ENCODE results near the gene RBM18. TPM values are rescaled to one million over a fixed set of nuclear protein-coding genes. Genes with fewer than 3 reads are reported as not detected.

RBM18 gene
- total and polyA plus RNA-seq, 12 donors = 6.0 to 47.6 (median 42.1) TPM

- DNase-seq = no peak
- WGBS, 2 donors = 69 to 73% methylated on average over 11 of the region's 11 CpGs
- Histone ChIP-seq H3K9me3 (no peaks in the 10 kb centered on the region), H3K4me1 (no peaks in the 10 kb centered on the region), H3K27ac (no peak overlapping the region), H3K27me3 (peaks cover 0 to 9% (median 7%) of the 10 kb centered on the region in 7 donors), H3K36me3 (no peaks in the 10 kb centered on the region), H3K4me3 (no peak overlapping the region)
- ATAC-seq = peak in 2 of 8 donors; percentile 9 to 23
- no peak for TF ChIP-seq CTCF (IDR thresholded peaks at IDR 0.05)
- intact Hi-C loops (cut with DNase I) = no loop called here
Measured at GRCh38 chr9:122191584-122191983, 73.1 kb downstream of the RBM18 start.

- 79 to 81% methylated on average over 12 of the region's 12 CpGs for WGBS, 2 donors
- intact Hi-C loops (cut with DNase I) = no loop called here
- peak in 2 of 8 donors; percentile 36 to 46 for ATAC-seq
- H3K27ac ChIP-seq = no peak overlapping the region
- H3K9me3 ChIP-seq = no peaks in the 10 kb centered on the region
- peaks cover 0 to 9% (median 3%) of the 10 kb centered on the region in 7 donors for H3K27me3 ChIP-seq
- H3K4me1 ChIP-seq = no peaks in the 10 kb centered on the region
- TF ChIP-seq CTCF (IDR thresholded peaks at IDR 0.05) = no peak
- no peaks in the 10 kb centered on the region for H3K36me3 ChIP-seq
- no peak overlapping the region for H3K4me3 ChIP-seq
- DNase-seq = no peak
Measured at GRCh38 chr9:122190597-122191381, 73.9 kb downstream of the RBM18 start.

- TF ChIP-seq CTCF (IDR thresholded peaks at IDR 0.05) = no peak
- Histone ChIP-seq H3K36me3 (no peaks in the 10 kb centered on the region), H3K4me1 (no peaks in the 10 kb centered on the region), H3K27ac (no peak overlapping the region), H3K27me3 (peaks cover 0 to 15% (median under 1%) of the 10 kb centered on the region in 7 donors), H3K9me3 (no peaks in the 10 kb centered on the region), H3K4me3 (no peak overlapping the region)
- intact Hi-C loops (cut with DNase I) = no loop called here
- DNase-seq (no peak), ATAC-seq (no peak)
- WGBS, 2 donors = 86 to 90% methylated on average over 6 of the region's 6 CpGs
Measured at GRCh38 chr9:122188369-122188768, 76.3 kb downstream of the RBM18 start.

Other genes with a start within 250 kb of the RBM18 start
- 1 to 10 TPM; 5.2 to 8.7 (median 5.9) TPM for gene TTLL11, start 171.5 kb downstream of the RBM18 start, total RNA-seq
- gene TTLL11, start 171.5 kb downstream of the RBM18 start, polyA plus RNA-seq = 1 to 10 TPM; 2.6 to 4.7 TPM
- gene NDUFA8, start 105.1 kb downstream of the RBM18 start, total RNA-seq = 100 to 1,000 TPM; 222 to 327 (median 310) TPM
- 100 to 1,000 TPM; 371 to 739 TPM for gene NDUFA8, start 105.1 kb downstream of the RBM18 start, polyA plus RNA-seq
- not detected for gene MORN5, start 104.9 kb downstream of the RBM18 start, total RNA-seq
- not detected for gene MORN5, start 104.9 kb downstream of the RBM18 start, polyA plus RNA-seq
- 1 to 10 TPM; 1.9 to 9.4 (median 4.8) TPM for gene LHX6, start 35.9 kb downstream of the RBM18 start, total RNA-seq
- 1 to 10 TPM; 7.3 to 7.5 TPM for gene LHX6, start 35.9 kb downstream of the RBM18 start, polyA plus RNA-seq
- 10 to 100 TPM; 30.3 to 45.9 (median 39.1) TPM for gene MRRF, start within 50 bp of the RBM18 start, total RNA-seq
- gene MRRF, start within 50 bp of the RBM18 start, polyA plus RNA-seq = 10 to 100 TPM; 35.0 to 37.7 TPM
- 10 to 100 TPM in 1 of 10 donors, 1 to 10 TPM in 9; 1.1 to 15.6 (median 4.0) TPM for gene PTGS1, start 106.2 kb upstream of the RBM18 start, total RNA-seq
- gene PTGS1, start 106.2 kb upstream of the RBM18 start, polyA plus RNA-seq = 1 to 10 TPM in 1 of 2 donors, under 1 TPM in 1; 0.95 to 2.9 TPM
- not detected for gene OR1J1, start 213.1 kb upstream of the RBM18 start, total RNA-seq
- gene OR1J1, start 213.1 kb upstream of the RBM18 start, polyA plus RNA-seq = not detected
- under 1 TPM in 1 of 10 donors, not detected in 9; 0.30 TPM for gene OR1J2, start 246.0 kb upstream of the RBM18 start, total RNA-seq
- not detected for gene OR1J2, start 246.0 kb upstream of the RBM18 start, polyA plus RNA-seq

Measured in heart right ventricle (tissue), 16 donors.